ENCODE measurements around the gene NTF3. TPM values are rescaled to one million over a fixed set of nuclear protein-coding genes. Genes with fewer than 3 reads are reported as not detected.

NTF3 gene
- total and polyA plus RNA-seq, 2 of the 8 experiments (the other 6 are each of a cell fraction or from before 2014, with no cell fraction given) = 1.4 to 2.3 TPM

GRCh38 chr12:5488626-5488955 lies 56.7 kb downstream of the NTF3 start:
- H2AFZ ChIP-seq (ENCODE audit: low read length) = no peak overlapping the region
- no peak overlapping the region for H3K9ac ChIP-seq (replicated peaks in 1 of 4; ENCODE audit: extremely low read depth in 1 of 4, low read depth in 3 of 4, low read length in 3 of 4)
- WGBS, 2 experiments (ENCODE audit: extremely low coverage in 1 of 2, insufficient coverage in 1 of 2, insufficient read length in 1 of 2, insufficient replicate concordance in 2 of 2, low coverage in 1 of 2, low lambda C conversion rate in 2 of 2, missing lambda C conversion rate in 1 of 2) = 89% methylated on average over 2 of the region's 2 CpGs; no CpG with 5 or more reads in 1 of the 2 experiments
- H3K56ac ChIP-seq (replicated peaks; ENCODE audit: insufficient read length, low read depth, low read length) = no peak overlapping the region
- no peaks in the 10 kb centered on the region for H3K36me3 ChIP-seq (ENCODE audit: control insufficient read depth in 2 of 4, insufficient read depth in 4 of 4, low read length in 3 of 4)
- no peak overlapping the region for H3K4me3 ChIP-seq (ENCODE audit: extremely low read depth in 1 of 4, insufficient read depth in 2 of 4, low read depth in 3 of 4, low read length in 4 of 4)
- H2BK15ac ChIP-seq (ENCODE audit: low read length) = no peak overlapping the region
- no peak overlapping the region for H3K4me2 ChIP-seq (ENCODE audit: insufficient read depth in 1 of 2, low read depth in 2 of 2, low read length in 2 of 2)
- H2BK12ac ChIP-seq (ENCODE audit: low read depth, low read length) = no peak overlapping the region
- no peak overlapping the region for H4K91ac ChIP-seq (replicated peaks; ENCODE audit: insufficient read length, low read length)
- H3K4me1 ChIP-seq (replicated peaks in 1 of 4; ENCODE audit: control insufficient read depth in 3 of 4, insufficient read depth in 4 of 4, low read length in 3 of 4) = no peaks in the 10 kb centered on the region
- no peak overlapping the region for H2BK120ac ChIP-seq (replicated peaks; ENCODE audit: low read depth, low read length)
- no peak for FAIRE-seq
- H3K27ac ChIP-seq (ENCODE audit: low read depth, low read length) = no peak overlapping the region
- H4K5ac ChIP-seq (ENCODE audit: insufficient read length, low read depth, low read length) = no peak overlapping the region
- peaks cover 0 to 2% of the 10 kb centered on the region in 2 experiments for H4K20me1 ChIP-seq (replicated peaks in 1 of 2; ENCODE audit: control insufficient read depth in 1 of 2, insufficient read depth in 2 of 2, low read length in 2 of 2)
- no peaks in the 10 kb centered on the region for H3K23me2 ChIP-seq (ENCODE audit: low read depth, low read length)
- H3K9me3 ChIP-seq (ENCODE audit: insufficient read depth in 2 of 2, low read depth in 1 of 2, low read length in 1 of 2) = no peaks in the 10 kb centered on the region
- H3K27me3 ChIP-seq (replicated peaks in 1 of 4; ENCODE audit: control insufficient read depth in 3 of 4, extremely low read depth in 1 of 4, insufficient read depth in 3 of 4, low read length in 3 of 4) = no peaks in the 10 kb centered on the region
- H2AK5ac ChIP-seq (ENCODE audit: low read depth, low read length) = no peak overlapping the region
- no peak overlapping the region for H3K18ac ChIP-seq (ENCODE audit: extremely low read depth, low read length)
- DNase-seq (ENCODE audit: low read depth in 1 of 2, low spot score in 2 of 2) = no peak
- no peak overlapping the region for H3K14ac ChIP-seq (ENCODE audit: insufficient read length)
- no peak overlapping the region for H2BK20ac ChIP-seq (ENCODE audit: low read length)
- POLR2A ChIA-PET (ENCODE audit: partially characterized antibody) = no interaction called here
- H2BK5ac ChIP-seq (ENCODE audit: low read depth, low read length) = no peak overlapping the region
- no peak overlapping the region for H3K23ac ChIP-seq (ENCODE audit: insufficient read length)
- no peak overlapping the region for H3K4ac ChIP-seq (replicated peaks; ENCODE audit: insufficient read length, low read depth, low read length)
- no peaks in the 10 kb centered on the region for H3K79me2 ChIP-seq (ENCODE audit: control insufficient read depth in 1 of 2, insufficient read depth in 2 of 2, low read length in 2 of 2)
- H4K8ac ChIP-seq (ENCODE audit: extremely low read depth, insufficient read depth, low read length) = no peak overlapping the region
- CTCF ChIA-PET (ENCODE audit: partially characterized antibody) = interaction anchor here (1.0 to 2.4 kb wide), 4 partner anchors 22 to 161 kb away, joined by 3 to 10 read pairs (median 4); no protein-coding TSS in a partner anchor
- H3K79me1 ChIP-seq (ENCODE audit: low read depth, low read length) = no peaks in the 10 kb centered on the region
- TF ChIP-seq TAF7 (optimal IDR thresholded peaks at IDR 0.05; ENCODE audit: borderline replicate concordance, low read depth, low read length) (no peak), CEBPB (IDR thresholded peaks at IDR 0.05; ENCODE audit: low read depth, low read length) (no peak), POLR2AphosphoS5 (IDR thresholded peaks at IDR 0.05; ENCODE audit: low read depth, low read length) (no peak), SIX5 (IDR thresholded peaks at IDR 0.05; ENCODE audit: low read depth, low read length) (no peak), HDAC6 (IDR thresholded peaks at IDR 0.05; ENCODE audit: low read depth, low read length) (no peak), SP4 (IDR thresholded peaks at IDR 0.05; ENCODE audit: low read length) (no peak)
